A673 (cell line): ENCODE data around the gene AGRN. TPM values are rescaled to one million over a fixed set of nuclear protein-coding genes. Genes with fewer than 3 reads are reported as not detected.

Experiments
- BruUV-seq: library from RNA; stranded (reverse); fragments of 400-500 nt; replicated peaks from 2 replicates; lab custom pipeline; 2021; lab: Mats Ljungman, UMichigan
- CTCF ChIA-PET: fragments of 300-600 bp; sonication (Branson Sonifier 250); formaldehyde crosslinking; loops from one replicate; lab custom pipeline; 2022; ENCODE audit warnings: antibody characterized with exemption; lab: Charles Lee
- POLR2A ChIA-PET: fragments of 300-600 bp; sonication (Branson Sonifier 250); formaldehyde crosslinking; loops from one replicate; lab custom pipeline; 2022; ENCODE audit warnings: antibody characterized with exemption; ENCODE audit not compliant: low non-redundant PET; lab: Charles Lee
- DNase-seq: peaks from one replicate; pipeline ENCODE4 v3.0.0-alpha.2; 2015; ENCODE audit warnings: low spot score
- H3K27ac ChIP-seq: fragments of 200-600 bp; sonication (generic); 2 replicates; pipeline ENCODE4 v1.5.1; 2016; ENCODE audit warnings: mixed run types, low read depth, mild to moderate bottlenecking, mixed read lengths, antibody characterized with exemption, low read length; ENCODE audit not compliant: poor library complexity, severe bottlenecking
- H3K27me3 ChIP-seq: fragments of 200-600 bp; sonication (generic); replicated peaks from 2 replicates; pipeline ENCODE4 v1.6.1; 2017; ENCODE audit warnings: mixed run types, low read depth, mild to moderate bottlenecking, mixed read lengths, antibody characterized with exemption, low read length; ENCODE audit not compliant: insufficient read depth, poor library complexity
- H3K36me3 ChIP-seq: fragments of 200-600 bp; sonication (generic); 2 replicates; pipeline ENCODE4 v1.6.1; 2016; ENCODE audit warnings: mixed run types, mild to moderate bottlenecking, mixed read lengths, antibody characterized with exemption, low read length; ENCODE audit not compliant: insufficient read depth, poor library complexity, severe bottlenecking
- H3K4me1 ChIP-seq: fragments of 200-600 bp; sonication (generic); 2 replicates; pipeline ENCODE4 v1.6.1; 2017; ENCODE audit warnings: mixed run types, mild to moderate bottlenecking, mixed read lengths, antibody characterized with exemption, low read length; ENCODE audit not compliant: insufficient read depth, poor library complexity, severe bottlenecking
- H3K4me3 ChIP-seq: fragments of 200-600 bp; sonication (generic); 2 replicates; pipeline ENCODE4 v1.5.1; 2016; ENCODE audit warnings: low read depth, mixed run types, mild to moderate bottlenecking, mixed read lengths, low read length; ENCODE audit not compliant: poor library complexity, severe bottlenecking
- H3K9me3 ChIP-seq: fragments of 200-600 bp; sonication (generic); 2 replicates; pipeline ENCODE4 v1.6.1; 2016; ENCODE audit warnings: mixed run types, low read depth, mild to moderate bottlenecking, mixed read lengths, antibody characterized with exemption, low read length; ENCODE audit not compliant: poor library complexity, severe bottlenecking
- CTCF ChIP-seq: fragments of 300-800, 200-600 bp; sonication (generic); conservative IDR thresholded peaks from 2 replicates; pipeline ENCODE4 v1.5.1; 2017; ENCODE audit warnings: low read depth, mild to moderate bottlenecking, antibody characterized with exemption, low read length, moderate library complexity, mixed read lengths
- EZH2 ChIP-seq: fragments of 200-600 bp; sonication (generic); IDR thresholded peaks from 2 replicates; pipeline ENCODE4 v1.6.1; 2017; ENCODE audit warnings: borderline replicate concordance, low read depth, mild to moderate bottlenecking, mixed read lengths, antibody characterized with exemption, low read length; ENCODE audit not compliant: poor library complexity, severe bottlenecking
- intact Hi-C: fragments of 100-400 bp; cut with micrococcal nuclease; formaldehyde crosslinking; loops from one replicate; pipeline ENCODE4 v1.10.0; 2022; ENCODE audit not compliant: unreplicated experiment
- total RNA-seq: library from RNA; stranded (reverse); gene quantifications from 2 replicates; pipeline ENCODE4 v1.2.3, GENCODE V29; 2021

The AGRN gene
- total RNA-seq, 1 experiment from 2014 or later: 151 TPM

- no peak for TF ChIP-seq CTCF
- no peak for TF ChIP-seq EZH2
- H3K36me3 ChIP-seq: no peaks in the 10 kb centered on the region
- H3K9me3 ChIP-seq: no peaks in the 10 kb centered on the region
- no peaks in the 10 kb centered on the region for H3K27me3 ChIP-seq
- ChIA-PET POLR2A (no interaction called here), CTCF (no interaction called here)
- intact Hi-C loops: loop anchor here (10.0 kb wide), 1 partner anchor 283 kb away; the partner anchor contains the start of genes ACAP3 and PUSL1
- no peak for DNase-seq
- H3K27ac ChIP-seq: no peak overlapping the region
- H3K4me3 ChIP-seq: peak overlapping the region; percentile 74
- no TSS peak for BruUV-seq
- peaks cover 62% of the 10 kb centered on the region for H3K4me1 ChIP-seq
Measured at GRCh38 chr1:1021920-1022259, 2.0 kb downstream of the AGRN start.

GRCh38 chr1:1022302-1023009 lies 2.5 kb downstream of the AGRN start:
- H3K4me3 ChIP-seq: no peak overlapping the region
- no peaks in the 10 kb centered on the region for H3K9me3 ChIP-seq
- TF ChIP-seq EZH2 (no peak), CTCF (no peak)
- no peaks in the 10 kb centered on the region for H3K27me3 ChIP-seq
- H3K27ac ChIP-seq: peak overlapping the region; percentile 37
- peaks cover 68% of the 10 kb centered on the region for H3K4me1 ChIP-seq
- H3K36me3 ChIP-seq: peaks cover 3% of the 10 kb centered on the region
- ChIA-PET POLR2A (no interaction called here), CTCF (no interaction called here)
- intact Hi-C loops: loop anchor here (10.0 kb wide), 1 partner anchor 282 kb away; the partner anchor contains the start of genes ACAP3 and PUSL1
- BruUV-seq: no TSS peak
- no peak for DNase-seq

GRCh38 chr1:1023700-1024099 lies 3.8 kb downstream of the AGRN start:
- H3K9me3 ChIP-seq: no peaks in the 10 kb centered on the region
- H3K4me3 ChIP-seq: no peak overlapping the region
- intact Hi-C loops: loop anchor here (10.0 kb wide), 1 partner anchor 281 kb away; the partner anchor contains the start of genes ACAP3 and PUSL1
- CTCF ChIA-PET: no interaction called here
- no TSS peak for BruUV-seq
- TF ChIP-seq EZH2 (no peak), CTCF (no peak)
- peaks cover 73% of the 10 kb centered on the region for H3K4me1 ChIP-seq
- no peaks in the 10 kb centered on the region for H3K27me3 ChIP-seq
- H3K27ac ChIP-seq: peak overlapping the region; percentile 37
- POLR2A ChIA-PET: no interaction called here
- H3K36me3 ChIP-seq: peaks cover 7% of the 10 kb centered on the region
- DNase-seq: no peak
